HAP-1 (cell line): ENCODE data around the gene OR8G1.

Source experiments
- DNase-seq, 2 experiments: peaks; one replicate each; pipeline ENCODE4 v3.0.0-alpha.2; 2016 to 2020; ENCODE audit warnings: low spot score in 2 of 2
- H3K27me3 ChIP-seq: fragments of 250-450 bp; sonication (Bioruptor Pico); 2 replicates; pipeline ENCODE4 v1.5.1; 2020; ENCODE audit warnings: low read depth, mild to moderate bottlenecking, moderate library complexity
- H3K36me3 ChIP-seq: fragments of 250-450 bp; sonication (Bioruptor Pico); replicated peaks from 2 replicates; pipeline ENCODE4 v1.5.1; 2020; ENCODE audit warnings: mild to moderate bottlenecking
- H3K4me1 ChIP-seq: fragments of 250-450 bp; sonication (Bioruptor Pico); 2 replicates; pipeline ENCODE4 v1.5.1; 2020; ENCODE audit warnings: mild to moderate bottlenecking
- H3K4me3 ChIP-seq: fragments of 250-450 bp; sonication (Bioruptor Pico); 2 replicates; pipeline ENCODE4 v1.5.1; 2020; ENCODE audit warnings: mild to moderate bottlenecking, moderate library complexity
- H3K9me3 ChIP-seq: fragments of 250-450 bp; sonication (Bioruptor Pico); 2 replicates; pipeline ENCODE4 v1.5.1; 2020; ENCODE audit warnings: mild to moderate bottlenecking, moderate library complexity
- in situ Hi-C: fragments of 300-500 bp; cut with MboI; formaldehyde crosslinking; loops from 3 replicates; pipeline ENCODE4 v1.14.3; 2020; ENCODE audit warnings: low sequenced_read_pairs, inconsistent platforms, mixed read lengths

Gene OR8G1, protein sequence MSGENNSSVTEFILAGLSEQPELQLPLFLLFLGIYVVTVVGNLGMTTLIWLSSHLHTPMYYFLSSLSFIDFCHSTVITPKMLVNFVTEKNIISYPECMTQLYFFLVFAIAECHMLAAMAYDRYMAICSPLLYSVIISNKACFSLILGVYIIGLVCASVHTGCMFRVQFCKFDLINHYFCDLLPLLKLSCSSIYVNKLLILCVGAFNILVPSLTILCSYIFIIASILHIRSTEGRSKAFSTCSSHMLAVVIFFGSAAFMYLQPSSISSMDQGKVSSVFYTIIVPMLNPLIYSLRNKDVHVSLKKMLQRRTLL

DNA sequence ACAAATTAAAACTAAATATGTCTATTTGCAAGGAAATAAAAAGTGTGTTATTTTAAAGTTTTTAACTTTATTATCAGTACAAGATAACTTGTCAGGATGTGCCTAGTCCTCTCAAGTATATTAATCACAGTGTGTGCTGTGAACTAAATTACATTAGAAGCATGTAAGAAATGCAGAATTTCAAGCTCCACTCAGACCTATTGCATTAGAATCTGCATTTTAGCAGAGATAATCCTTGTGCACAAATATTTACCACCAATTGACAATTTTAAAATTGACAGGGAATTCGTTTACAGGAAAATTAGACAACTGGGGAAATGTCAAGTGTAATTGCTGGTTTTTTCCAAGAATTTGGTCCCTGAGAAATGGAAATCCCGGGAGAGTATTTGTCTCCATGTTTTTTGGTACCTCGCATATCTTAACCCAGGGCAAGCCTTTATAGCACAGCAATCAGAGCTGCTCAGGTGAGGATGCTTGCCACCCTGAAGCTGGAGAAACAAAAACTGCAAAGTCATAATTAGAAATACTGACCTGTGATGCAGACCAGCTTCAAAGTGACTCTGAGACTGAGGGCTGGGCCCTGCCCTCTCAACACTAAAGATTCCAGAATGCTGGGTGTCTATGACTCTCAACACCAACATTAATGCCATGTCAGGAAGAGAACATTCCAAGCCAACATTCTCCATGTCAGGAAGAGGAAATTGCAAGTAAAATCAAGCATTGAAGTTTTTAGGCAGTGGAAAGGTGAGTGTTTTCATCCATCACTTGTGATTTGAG is at the start of gene OR8G1:
OR8G1 (plus strand) TSS at position 475 of the 777 bp plus-strand sequence. CDS start 8,581 bp downstream, outside the sequence.
- no peak within 1 kb of the TSS for H3K4me3 ChIP-seq
- H3K4me1 ChIP-seq: no peaks in the 10 kb centered on the region
- no peak for DNase-seq
- no peaks in the 10 kb centered on the region for H3K27me3 ChIP-seq
- H3K36me3 ChIP-seq: no peaks in the 10 kb centered on the region
- no peaks in the 10 kb centered on the region for H3K9me3 ChIP-seq
- in situ Hi-C loops: no loop called here

DNA sequence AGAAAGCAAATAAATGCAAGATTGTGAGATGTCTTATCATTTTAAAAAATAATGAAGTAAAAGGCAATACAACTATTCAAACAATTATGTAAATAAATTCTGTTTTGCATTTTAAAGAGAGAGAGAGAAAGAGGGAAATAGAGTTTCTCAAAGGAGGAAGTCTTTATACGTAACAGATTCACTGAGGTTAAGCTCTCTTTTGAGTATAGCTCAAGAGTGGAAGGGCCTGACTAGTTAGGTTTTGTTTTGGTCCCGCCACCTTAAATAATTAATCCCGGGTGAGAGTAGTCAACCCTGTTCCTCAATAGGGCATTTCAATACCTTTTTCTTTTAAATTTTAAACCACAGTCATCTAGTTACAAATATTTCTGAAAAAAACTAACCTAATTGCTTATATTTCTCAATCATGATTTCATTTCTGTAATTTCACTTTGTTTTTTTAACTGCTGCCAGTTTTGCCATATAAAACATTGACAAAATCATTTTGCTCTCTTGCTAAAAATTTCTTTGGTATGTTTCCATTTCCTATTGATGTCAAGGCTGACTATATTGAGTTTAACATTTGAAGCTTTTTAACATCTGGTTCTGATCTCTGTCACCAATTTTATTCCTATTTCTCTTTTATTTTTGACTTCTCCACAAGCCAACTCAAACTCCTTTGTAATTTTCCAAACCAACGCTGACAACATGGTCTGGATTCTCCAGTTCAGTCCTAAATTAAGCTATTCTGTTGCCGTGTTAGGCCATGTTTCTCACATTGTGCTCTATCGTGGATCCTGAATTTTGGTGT is 47.5 kb upstream of the OR8G1 start:
- Histone ChIP-seq H3K27me3 (0 out of 2 replicates have a peak, but pooled peaks cover 3% of the 10 kb centered on the region), H3K4me1 (no peaks in the 10 kb centered on the region; the same call in 1 of the 2 replicates), H3K36me3 (no peaks in the 10 kb centered on the region), H3K4me3 (no peak overlapping the region), H3K9me3 (no peaks in the 10 kb centered on the region)
- in situ Hi-C loops: no loop called here
- peak in 1 of 2 experiments; percentile 4 for DNase-seq

DNA sequence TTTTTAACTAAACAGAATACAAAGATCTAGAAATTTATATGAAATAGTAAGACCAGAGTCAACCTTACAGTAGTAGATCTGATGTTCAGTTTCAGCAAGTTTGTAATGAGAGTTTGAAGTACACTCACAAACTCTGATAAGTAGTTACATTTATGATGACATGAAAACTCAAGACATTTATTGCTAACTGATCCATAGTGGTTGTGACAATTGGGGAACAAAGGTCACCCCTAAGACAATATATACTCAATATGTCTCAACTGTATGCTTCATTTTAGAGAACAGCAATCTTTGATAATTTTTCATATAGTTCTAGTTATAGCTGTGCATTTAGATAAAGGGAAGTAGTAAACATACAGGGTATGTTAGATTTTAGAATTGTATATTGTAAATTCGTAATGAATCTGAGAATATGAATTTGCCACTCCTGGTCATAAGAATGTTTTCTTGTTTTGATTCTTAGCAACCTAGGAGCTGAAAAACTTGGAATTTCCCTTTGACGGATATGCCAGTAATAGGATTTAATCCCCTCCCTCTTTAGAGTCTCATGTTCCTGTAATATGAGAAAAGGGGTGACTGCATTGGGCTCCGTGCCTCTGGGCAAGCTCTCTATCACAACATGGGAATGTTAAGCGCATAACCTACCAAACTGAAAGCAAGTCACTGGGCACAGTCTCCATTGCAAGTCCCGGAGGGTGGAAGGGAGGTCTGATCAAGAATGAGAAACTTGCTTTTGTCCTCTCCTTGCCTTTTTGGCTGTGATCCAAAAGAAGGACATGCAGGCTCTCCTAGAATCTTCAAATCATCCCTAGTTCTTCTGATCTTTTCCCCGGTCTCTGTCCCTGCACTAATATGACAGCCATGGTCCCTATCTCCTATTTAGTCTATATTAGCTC is 46.4 kb upstream of the OR8G1 start:
- 0 out of 2 replicates have a peak, but pooled peaks cover 3% of the 10 kb centered on the region for H3K27me3 ChIP-seq
- H3K9me3 ChIP-seq: no peaks in the 10 kb centered on the region
- H3K36me3 ChIP-seq: no peaks in the 10 kb centered on the region
- DNase-seq: no peak
- in situ Hi-C loops: no loop called here
- no peak overlapping the region for H3K4me3 ChIP-seq
- no peaks in the 10 kb centered on the region; the same call in 1 of the 2 replicates for H3K4me1 ChIP-seq

DNA sequence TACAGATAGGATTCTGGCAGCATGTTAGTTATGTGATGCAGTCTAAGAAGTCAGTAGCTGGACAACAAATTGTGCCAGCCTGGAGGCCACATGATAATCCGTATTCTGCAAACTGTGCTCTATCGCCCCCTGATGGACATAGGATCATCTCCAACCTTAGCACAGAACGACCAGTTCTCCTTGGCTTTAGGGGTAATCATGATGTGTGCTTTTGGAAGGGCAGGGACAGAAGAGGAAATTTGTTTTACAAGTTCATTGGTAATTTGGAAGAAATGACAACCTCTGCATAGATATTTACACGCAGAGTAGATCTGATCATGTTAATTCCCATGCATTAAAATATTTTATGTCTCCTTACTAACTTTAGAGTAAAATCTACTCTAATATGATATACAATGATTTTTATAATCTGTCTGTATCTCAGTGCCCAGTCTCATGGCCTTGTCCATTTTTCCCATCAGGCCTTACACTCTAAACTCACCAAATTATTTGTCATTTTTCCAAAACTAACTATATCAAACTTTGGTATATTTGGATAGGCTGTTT is 45.6 kb upstream of the OR8G1 start:
- Histone ChIP-seq H3K4me1 (no peaks in the 10 kb centered on the region; the same call in 1 of the 2 replicates), H3K36me3 (no peaks in the 10 kb centered on the region), H3K27me3 (0 out of 2 replicates have a peak, but pooled peaks cover 3% of the 10 kb centered on the region), H3K9me3 (no peaks in the 10 kb centered on the region), H3K4me3 (no peak overlapping the region)
- in situ Hi-C loops: no loop called here
- peak; percentile 19 to 69 for DNase-seq

DNA sequence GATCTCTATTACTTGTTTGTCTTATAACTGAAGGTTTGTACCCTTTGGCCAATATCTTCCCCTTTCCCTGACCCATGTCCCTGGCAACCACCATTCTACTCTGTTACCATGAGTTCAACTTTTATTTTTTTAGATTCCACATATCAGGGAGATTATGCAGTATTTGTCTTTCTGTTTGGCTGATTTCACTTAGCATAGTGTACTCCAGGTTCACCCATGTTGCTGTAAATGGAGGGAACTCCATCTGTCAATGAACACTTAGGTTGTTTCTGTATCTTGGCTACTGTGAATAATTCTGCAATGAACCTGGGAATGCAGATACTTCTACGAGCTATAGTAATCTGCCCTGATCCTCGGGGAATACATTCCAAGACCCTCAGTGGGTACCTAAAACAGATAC is 42.9 kb upstream of the OR8G1 start:
- in situ Hi-C loops: no loop called here
- Histone ChIP-seq H3K4me3 (no peak overlapping the region), H3K4me1 (no peaks in the 10 kb centered on the region; the same call in 1 of the 2 replicates), H3K36me3 (no peaks in the 10 kb centered on the region), H3K9me3 (no peaks in the 10 kb centered on the region), H3K27me3 (0 out of 2 replicates have a peak, but pooled peaks cover 3% of the 10 kb centered on the region)
- DNase-seq: no peak

DNA sequence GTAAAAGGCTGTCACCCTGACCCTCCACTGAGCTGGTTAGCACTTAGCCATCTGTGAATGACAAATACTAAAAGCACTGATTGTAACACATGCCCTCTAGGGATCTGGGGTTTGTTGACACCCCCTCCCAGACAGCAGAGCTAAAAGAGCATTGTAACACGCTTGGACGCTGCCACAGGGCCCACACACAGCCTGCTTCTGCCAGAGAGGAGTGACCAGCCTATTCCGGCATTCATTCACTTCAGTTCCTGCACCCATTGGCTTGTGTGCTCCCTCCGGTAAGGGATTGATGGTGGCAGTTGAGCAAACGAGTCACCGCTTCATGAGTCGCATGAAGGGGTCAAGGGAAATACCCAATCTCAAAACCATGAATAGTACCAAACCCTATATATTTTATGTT is 42.0 kb upstream of the OR8G1 start:
- H3K36me3 ChIP-seq: no peaks in the 10 kb centered on the region
- in situ Hi-C loops: no loop called here
- no peak overlapping the region for H3K4me3 ChIP-seq
- no peaks in the 10 kb centered on the region for H3K9me3 ChIP-seq
- H3K4me1 ChIP-seq: no peaks in the 10 kb centered on the region
- 0 out of 2 replicates have a peak, but pooled peaks cover 3% of the 10 kb centered on the region for H3K27me3 ChIP-seq
- no peak for DNase-seq

DNA sequence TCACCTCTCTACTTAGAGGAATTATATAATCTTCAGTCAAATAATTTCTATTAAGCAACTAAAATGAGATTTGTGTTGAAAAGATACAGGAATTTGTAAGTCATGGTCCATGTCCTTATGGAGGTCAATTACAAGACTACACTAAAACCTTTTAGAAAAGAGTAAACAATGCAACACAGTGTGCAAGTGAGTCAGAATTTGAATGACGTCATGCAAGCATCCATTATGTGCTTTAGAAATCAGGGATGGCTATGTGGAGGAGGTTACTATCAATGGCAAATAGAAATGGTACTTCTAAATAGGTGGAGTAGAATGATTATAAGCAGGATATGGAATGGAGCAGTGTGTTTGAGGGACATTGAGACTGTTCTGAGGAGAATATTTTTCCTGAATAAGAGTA is 41.2 kb upstream of the OR8G1 start:
- Histone ChIP-seq H3K4me3 (no peak overlapping the region), H3K4me1 (no peaks in the 10 kb centered on the region), H3K9me3 (no peaks in the 10 kb centered on the region), H3K36me3 (no peaks in the 10 kb centered on the region), H3K27me3 (no peaks in the 10 kb centered on the region)
- in situ Hi-C loops: no loop called here
- no peak for DNase-seq

DNA sequence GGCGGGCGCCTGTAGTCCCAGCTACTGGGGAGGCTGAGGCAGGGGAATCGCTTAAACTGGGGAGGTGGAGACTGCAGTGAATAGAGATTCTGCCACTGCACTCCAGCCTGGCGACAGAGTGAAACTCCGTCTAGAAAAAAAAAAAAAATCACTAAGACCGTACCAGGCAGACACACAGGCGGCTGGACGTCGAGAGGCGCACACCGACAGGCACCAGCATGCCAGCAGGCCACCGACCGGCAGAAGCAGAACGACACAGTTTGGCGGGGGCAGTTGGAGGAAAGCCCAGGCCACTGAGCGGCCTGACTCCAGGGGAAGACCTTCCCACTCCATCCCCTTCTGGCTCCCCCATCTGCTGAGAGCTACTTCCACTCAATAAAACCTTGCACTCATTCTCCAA is 40.2 kb upstream of the OR8G1 start:
- H3K4me3 ChIP-seq: no peak overlapping the region
- H3K9me3 ChIP-seq: no peaks in the 10 kb centered on the region

DNA sequence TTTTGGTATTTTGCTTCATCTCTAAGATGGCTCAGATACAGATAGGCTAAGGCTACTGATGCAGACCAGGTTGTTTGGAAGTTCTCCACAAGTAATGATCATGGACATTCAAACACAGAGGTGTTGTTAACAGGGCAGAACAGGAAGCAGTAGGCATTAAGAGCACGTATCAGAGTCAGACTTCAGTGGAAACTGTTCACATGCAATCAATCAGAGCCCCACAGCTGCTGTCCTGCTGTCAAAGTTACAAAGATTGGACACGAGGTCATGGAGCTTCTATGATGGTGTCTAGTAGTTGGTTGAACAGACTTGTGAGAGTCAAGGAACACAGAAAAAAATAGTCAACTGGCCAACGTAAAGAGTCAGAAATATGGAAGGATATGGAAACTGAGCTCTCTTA is 37.9 kb upstream of the OR8G1 start:
- no peaks in the 10 kb centered on the region for H3K9me3 ChIP-seq
- H3K4me1 ChIP-seq: no peaks in the 10 kb centered on the region
- no peak for DNase-seq
- H3K36me3 ChIP-seq: no peaks in the 10 kb centered on the region
- no peak overlapping the region for H3K4me3 ChIP-seq
- in situ Hi-C loops: no loop called here
- H3K27me3 ChIP-seq: no peaks in the 10 kb centered on the region

More for the DNA sequence above, 40.2 kb upstream of the OR8G1 start:
- in situ Hi-C loops: no loop called here
- Histone ChIP-seq H3K4me1 (no peaks in the 10 kb centered on the region), H3K36me3 (no peaks in the 10 kb centered on the region), H3K27me3 (no peaks in the 10 kb centered on the region)
- DNase-seq: no peak

DNA sequence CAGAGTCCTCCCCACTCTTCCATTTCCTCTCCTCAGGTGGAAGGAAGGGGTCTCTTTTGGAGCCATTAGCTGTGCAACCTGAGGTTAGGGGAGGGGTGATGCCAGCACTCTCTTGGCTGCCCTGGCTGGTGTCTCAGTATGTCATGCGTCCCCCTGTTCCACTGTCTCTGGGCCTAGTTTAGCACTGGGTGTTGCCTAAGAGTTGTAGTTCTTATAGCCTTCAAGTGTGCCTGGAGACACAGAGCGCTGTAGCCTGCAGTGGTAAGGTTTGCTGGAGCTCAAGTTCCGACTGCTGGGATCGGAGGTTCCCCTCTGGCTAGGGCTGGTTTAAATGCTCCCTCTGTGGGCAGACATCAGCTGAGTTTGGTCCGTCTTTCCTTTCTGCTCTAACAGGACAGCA is 36.9 kb upstream of the OR8G1 start:
- no peak overlapping the region for H3K4me3 ChIP-seq
- H3K9me3 ChIP-seq: no peaks in the 10 kb centered on the region
- no peaks in the 10 kb centered on the region for H3K4me1 ChIP-seq
- H3K36me3 ChIP-seq: no peaks in the 10 kb centered on the region
- in situ Hi-C loops: no loop called here
- no peaks in the 10 kb centered on the region for H3K27me3 ChIP-seq
- no peak for DNase-seq

DNA sequence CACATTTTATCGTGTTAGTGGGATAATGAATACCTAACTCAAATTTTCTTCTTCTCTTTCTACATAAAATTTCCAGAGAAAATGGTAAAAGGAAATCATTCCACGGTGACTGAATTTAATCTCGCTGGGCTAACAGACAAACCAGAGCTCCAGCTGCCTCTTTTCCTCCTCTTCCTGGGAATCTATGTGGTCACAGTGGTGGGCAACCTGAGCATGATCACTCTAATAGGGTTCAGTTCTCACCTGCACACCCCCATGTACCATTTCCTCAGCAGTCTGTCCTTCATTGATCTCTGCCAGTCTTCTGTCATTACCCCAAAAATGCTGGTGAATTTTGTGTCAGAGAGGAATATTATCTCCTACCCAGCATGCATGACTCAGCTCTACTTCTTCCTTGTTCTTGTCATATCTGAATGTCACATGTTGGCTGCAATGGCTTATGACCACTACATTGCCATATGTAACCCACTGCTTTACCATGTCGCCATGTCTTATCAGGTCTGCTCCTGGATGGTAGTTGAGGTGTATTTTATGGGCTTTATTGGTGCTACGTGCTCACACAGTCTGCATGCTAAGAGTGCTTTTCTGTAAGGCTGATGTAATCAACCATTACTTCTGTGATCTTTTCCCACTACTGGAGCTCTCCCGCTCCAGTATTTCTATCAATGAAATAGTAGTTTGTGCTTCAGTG is 33.6 kb upstream of the OR8G1 start:
- in situ Hi-C loops: no loop called here
- H3K27me3 ChIP-seq: no peaks in the 10 kb centered on the region
- no peaks in the 10 kb centered on the region for H3K36me3 ChIP-seq
- no peaks in the 10 kb centered on the region for H3K9me3 ChIP-seq
- no peaks in the 10 kb centered on the region for H3K4me1 ChIP-seq
- H3K4me3 ChIP-seq: no peak overlapping the region
- DNase-seq: no peak

DNA sequence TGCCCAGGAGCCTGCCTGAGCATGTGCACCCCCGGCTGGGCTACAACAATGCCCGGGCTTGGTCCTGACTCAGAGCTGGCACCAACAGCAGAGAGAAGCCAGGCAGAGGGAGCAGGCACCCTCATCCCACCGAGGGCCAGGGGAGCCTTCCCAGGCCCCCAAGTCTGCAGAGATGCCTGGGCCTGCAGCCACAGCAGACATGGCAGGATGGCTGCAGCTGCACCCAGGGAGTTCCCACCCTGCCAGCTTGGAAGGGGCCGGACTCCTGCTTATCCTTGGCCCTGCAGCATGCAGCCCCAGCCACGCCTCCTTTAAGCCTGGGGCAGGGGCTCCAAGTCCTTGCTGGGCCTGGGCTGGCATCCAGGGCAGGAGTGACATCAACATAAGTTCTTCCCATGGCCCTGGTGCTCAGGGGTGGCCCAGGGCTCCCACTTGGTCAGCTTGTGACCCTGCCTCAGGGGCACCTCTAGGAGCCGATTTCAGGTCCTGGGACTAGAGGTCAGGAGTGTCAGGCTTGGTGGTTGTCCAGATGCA is 31.0 kb upstream of the OR8G1 start:
- DNase-seq: no peak
- H3K4me1 ChIP-seq: no peaks in the 10 kb centered on the region
- in situ Hi-C loops: no loop called here
- H3K36me3 ChIP-seq: no peaks in the 10 kb centered on the region
- H3K27me3 ChIP-seq: no peaks in the 10 kb centered on the region
- H3K9me3 ChIP-seq: no peaks in the 10 kb centered on the region
- no peak overlapping the region for H3K4me3 ChIP-seq
